ENCODE data around the gene NCAPD3. TPM values are rescaled to one million over a fixed set of nuclear protein-coding genes. Genes with fewer than 3 reads are reported as not detected.

The NCAPD3 gene
- total and polyA plus RNA-seq, 9 of the 15 experiments (the other 6 are each of a cell fraction or from before 2014, with no cell fraction given), result 23.6 to 80.6 (median 58.6) TPM

- in situ Hi-C loops (cut with MboI) (loop anchor here (10.0 kb wide), 1 partner anchor 225 kb away; no protein-coding TSS in a partner anchor), intact Hi-C loops (cut with micrococcal nuclease) (no loop called here)
- no peak overlapping the region for H3K4me2 ChIP-seq (ENCODE audit: insufficient read depth, low read length)
- ATAC-seq (no peak), FAIRE-seq (no peak), DNase-seq (ENCODE audit: extremely low read depth in 1 of 4, low spot score in 3 of 4) (no peak)
- TF ChIP-seq TCFL5 (CRISPR knock-in tag; conservative IDR thresholded peaks at IDR 0.05) (no peak), EZH2 (IDR thresholded peaks at IDR 0.05; ENCODE audit: borderline replicate concordance, low read depth, low read length) (no peak), BRF2 (IDR thresholded peaks at IDR 0.05; ENCODE audit: borderline replicate concordance, insufficient read depth, insufficient read length) (no peak), ZNF217 (CRISPR knock-in tag; IDR thresholded peaks at IDR 0.05) (no peak), MBD1 (CRISPR knock-in tag; IDR thresholded peaks at IDR 0.05) (no peak), TARDBP (IDR thresholded peaks at IDR 0.05) (no peak), MTA3 (IDR thresholded peaks at IDR 0.05; ENCODE audit: borderline replicate concordance) (no peak), CCAR2 (IDR thresholded peaks at IDR 0.05; ENCODE audit: low read depth, low read length) (no peak)
- no peak overlapping the region for H3K27ac ChIP-seq (ENCODE audit: extremely low read depth, low read depth, low read length)
- WGBS (ENCODE audit: insufficient coverage, low coverage, missing lambda C conversion rate), result 95% methylated on average over 15 of the region's 16 CpGs
- CTCF ChIA-PET (ENCODE audit: low intra/inter-chr PET ratio), result no interaction called here
- 0 out of 2 replicates have a peak, but pooled peaks cover 3% of the 10 kb centered on the region for H4K20me1 ChIP-seq (replicated peaks; ENCODE audit: control insufficient read depth, insufficient read depth, low read length)
- no peak overlapping the region for H3K9ac ChIP-seq (ENCODE audit: insufficient read depth in 1 of 2, low read depth in 2 of 2, low read length in 2 of 2)
- no TSS peak for BruUV-seq (replicated peaks)
- H3K36me3 ChIP-seq (ENCODE audit: control insufficient read depth, insufficient read depth, low read length), result peaks cover 49% of the 10 kb centered on the region; the same call in 2 of the 3 replicates
- H2AFZ ChIP-seq (ENCODE audit: low read depth, low read length), result no peak overlapping the region
- no peaks in the 10 kb centered on the region for H3K9me1 ChIP-seq (ENCODE audit: control insufficient read depth, insufficient read depth, low read length)
- POLR2A ChIA-PET, result interaction anchor here (0.6 kb wide), 1 partner anchor 272 kb away, joined by 3 read pairs; no protein-coding TSS in a partner anchor
- H3K27me3 ChIP-seq (ENCODE audit: control insufficient read depth in 2 of 2, insufficient read depth in 2 of 2, low read length in 2 of 2), result no peaks in the 10 kb centered on the region
- H3K4me3 ChIP-seq, result no peak overlapping the region
- H3K4me1 ChIP-seq (replicated peaks in 1 of 2; ENCODE audit: control insufficient read depth in 2 of 2, insufficient read depth in 2 of 2, low read length in 2 of 2), result no peaks in the 10 kb centered on the region
- no peaks in the 10 kb centered on the region for H3K79me2 ChIP-seq (ENCODE audit: control insufficient read depth, insufficient read depth, low read length)
- H3K9me3 ChIP-seq (replicated peaks; ENCODE audit: control insufficient read depth, insufficient read depth, low read depth, low read length), result no peaks in the 10 kb centered on the region
These were observed 74.4 kb downstream of the NCAPD3 start for GRCh38 chr11:134149371-134149770.
